ENCODE measurements around the gene CAPS.

DNA sequence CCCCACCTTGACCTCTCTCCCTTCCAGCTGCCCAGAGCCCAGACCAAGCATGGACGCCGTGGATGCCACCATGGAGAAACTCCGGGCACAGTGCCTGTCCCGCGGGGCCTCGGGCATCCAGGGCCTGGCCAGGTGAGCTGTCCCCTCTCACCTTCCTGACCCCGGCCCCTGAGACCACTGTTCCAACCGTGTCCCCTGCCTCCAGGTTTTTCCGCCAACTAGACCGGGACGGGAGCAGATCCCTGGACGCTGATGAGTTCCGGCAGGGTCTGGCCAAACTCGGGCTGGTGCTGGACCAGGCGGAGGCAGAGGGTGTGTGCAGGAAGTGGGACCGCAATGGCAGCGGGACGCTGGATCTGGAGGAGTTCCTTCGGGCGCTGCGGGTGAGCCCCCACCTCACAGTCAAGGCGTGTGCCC lies 312 bp downstream of the CAPS start:
- TF ChIP-seq, protein P1, sequence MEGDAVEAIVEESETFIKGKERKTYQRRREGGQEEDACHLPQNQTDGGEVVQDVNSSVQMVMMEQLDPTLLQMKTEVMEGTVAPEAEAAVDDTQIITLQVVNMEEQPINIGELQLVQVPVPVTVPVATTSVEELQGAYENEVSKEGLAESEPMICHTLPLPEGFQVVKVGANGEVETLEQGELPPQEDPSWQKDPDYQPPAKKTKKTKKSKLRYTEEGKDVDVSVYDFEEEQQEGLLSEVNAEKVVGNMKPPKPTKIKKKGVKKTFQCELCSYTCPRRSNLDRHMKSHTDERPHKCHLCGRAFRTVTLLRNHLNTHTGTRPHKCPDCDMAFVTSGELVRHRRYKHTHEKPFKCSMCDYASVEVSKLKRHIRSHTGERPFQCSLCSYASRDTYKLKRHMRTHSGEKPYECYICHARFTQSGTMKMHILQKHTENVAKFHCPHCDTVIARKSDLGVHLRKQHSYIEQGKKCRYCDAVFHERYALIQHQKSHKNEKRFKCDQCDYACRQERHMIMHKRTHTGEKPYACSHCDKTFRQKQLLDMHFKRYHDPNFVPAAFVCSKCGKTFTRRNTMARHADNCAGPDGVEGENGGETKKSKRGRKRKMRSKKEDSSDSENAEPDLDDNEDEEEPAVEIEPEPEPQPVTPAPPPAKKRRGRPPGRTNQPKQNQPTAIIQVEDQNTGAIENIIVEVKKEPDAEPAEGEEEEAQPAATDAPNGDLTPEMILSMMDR (IDR thresholded peaks at IDR 0.05): no peak
- no peak for TF ChIP-seq EZH2 (IDR thresholded peaks at IDR 0.05)

All from neural progenitor cell (in vitro differentiated cells).